GM18498 (cell line): ENCODE results near the gene HK2.
"Not testable (repeated sequence)": the region's sequence is repeated elsewhere in the genome, so short reads cannot be mapped to it uniquely, and the experiment has no call there.

Experiments
- ATAC-seq: cut with Tn5 transposase; IDR thresholded peaks from one replicate; pipeline ENCODE4 v1.9.1; 2021; ENCODE audit warnings: mild to moderate bottlenecking, moderate library complexity; ENCODE audit not compliant: unreplicated experiment

HK2 gene

GRCh38 chr2:74892609-74893008 lies 58.7 kb downstream of the HK2 start:
- no peak for ATAC-seq

GRCh38 chr2:74893332-74893731 lies 59.4 kb downstream of the HK2 start:
- ATAC-seq: no peak

- ATAC-seq: no peak
These were observed 60.5 kb downstream of the HK2 start for GRCh38 chr2:74894272-74894981.

- no peak for ATAC-seq
These were observed 61.1 kb downstream of the HK2 start for GRCh38 chr2:74895001-74895400.

GRCh38 chr2:74896232-74896631 lies 62.3 kb downstream of the HK2 start:
- ATAC-seq: no peak

GRCh38 chr2:74900225-74900624 lies 66.3 kb downstream of the HK2 start:
- ATAC-seq: not testable (repeated sequence)

GRCh38 chr2:74902281-74902860 lies 68.4 kb downstream of the HK2 start:
- ATAC-seq: no peak

GRCh38 chr2:74906395-74906794 lies 72.5 kb downstream of the HK2 start:
- no peak for ATAC-seq

GRCh38 chr2:74907560-74907959 lies 73.6 kb downstream of the HK2 start:
- ATAC-seq: not testable (repeated sequence)

- ATAC-seq: no peak
These were observed 75.0 kb downstream of the HK2 start for GRCh38 chr2:74908748-74909444.

- ATAC-seq: no peak
These were observed 76.3 kb downstream of the HK2 start for GRCh38 chr2:74910245-74910644.

GRCh38 chr2:74911061-74911460 lies 77.1 kb downstream of the HK2 start:
- no peak for ATAC-seq

GRCh38 chr2:74915743-74916142 lies 81.8 kb downstream of the HK2 start:
- no peak for ATAC-seq

GRCh38 chr2:74916394-74916793 lies 82.5 kb downstream of the HK2 start:
- ATAC-seq: no peak

- no peak for ATAC-seq
These were observed 84.0 kb downstream of the HK2 start for GRCh38 chr2:74917702-74918619.

- no peak for ATAC-seq
These were observed 85.9 kb downstream of the HK2 start for GRCh38 chr2:74919827-74920226.

- no peak for ATAC-seq
These were observed 87.4 kb downstream of the HK2 start for GRCh38 chr2:74921236-74921736.

- ATAC-seq: no peak
These were observed 88.8 kb downstream of the HK2 start for GRCh38 chr2:74922592-74923227.

GRCh38 chr2:74924463-74925265 lies 90.7 kb downstream of the HK2 start:
- ATAC-seq: no peak

GRCh38 chr2:74925361-74925786 lies 91.4 kb downstream of the HK2 start:
- ATAC-seq: no peak
